Skeletal muscle cell (primary cell): ENCODE measurements around the gene SLC32A1.

Experiments
- DNase-seq: peaks from one replicate; pipeline ENCODE4 v3.0.0-alpha.2; 2010; ENCODE audit warnings: low read depth
- H3K4me3 ChIP-seq: 2 replicates; pipeline ENCODE4 v1.5.1; 2011; ENCODE audit warnings: low read depth, mild to moderate bottlenecking, control low read depth, low read length, moderate library complexity

SLC32A1 gene, protein sequence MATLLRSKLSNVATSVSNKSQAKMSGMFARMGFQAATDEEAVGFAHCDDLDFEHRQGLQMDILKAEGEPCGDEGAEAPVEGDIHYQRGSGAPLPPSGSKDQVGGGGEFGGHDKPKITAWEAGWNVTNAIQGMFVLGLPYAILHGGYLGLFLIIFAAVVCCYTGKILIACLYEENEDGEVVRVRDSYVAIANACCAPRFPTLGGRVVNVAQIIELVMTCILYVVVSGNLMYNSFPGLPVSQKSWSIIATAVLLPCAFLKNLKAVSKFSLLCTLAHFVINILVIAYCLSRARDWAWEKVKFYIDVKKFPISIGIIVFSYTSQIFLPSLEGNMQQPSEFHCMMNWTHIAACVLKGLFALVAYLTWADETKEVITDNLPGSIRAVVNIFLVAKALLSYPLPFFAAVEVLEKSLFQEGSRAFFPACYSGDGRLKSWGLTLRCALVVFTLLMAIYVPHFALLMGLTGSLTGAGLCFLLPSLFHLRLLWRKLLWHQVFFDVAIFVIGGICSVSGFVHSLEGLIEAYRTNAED

GRCh38 chr20:38723848-38724625 lies at the start of gene SLC32A1:
Gene SLC32A1, plus strand, starts transcription at chr20:38724486. Its CDS starts 239 bp downstream, at chr20:38724725.
- no peak for DNase-seq

GRCh38 chr20:38674765-38675133 lies 49.5 kb upstream of the SLC32A1 start:
- peak overlapping the region; percentile 31 for H3K4me3 ChIP-seq
- DNase-seq = no peak

More at GRCh38 chr20:38723848-38724625, at the start of gene SLC32A1:
- no peak within 1 kb of the TSS for H3K4me3 ChIP-seq

GRCh38 chr20:38676576-38676975 lies 47.7 kb upstream of the SLC32A1 start:
- no peak for DNase-seq
- no peak overlapping the region for H3K4me3 ChIP-seq

- no peak for DNase-seq
Measured at GRCh38 chr20:38680500-38681306, 43.6 kb upstream of the SLC32A1 start.

GRCh38 chr20:38685271-38685670 lies 39.0 kb upstream of the SLC32A1 start:
- DNase-seq = no peak
- no peak overlapping the region for H3K4me3 ChIP-seq

More at GRCh38 chr20:38680500-38681306, 43.6 kb upstream of the SLC32A1 start:
- H3K4me3 ChIP-seq = no peak overlapping the region

GRCh38 chr20:38685853-38686473 lies 38.3 kb upstream of the SLC32A1 start:
- DNase-seq = no peak
- H3K4me3 ChIP-seq = no peak overlapping the region

DNA sequence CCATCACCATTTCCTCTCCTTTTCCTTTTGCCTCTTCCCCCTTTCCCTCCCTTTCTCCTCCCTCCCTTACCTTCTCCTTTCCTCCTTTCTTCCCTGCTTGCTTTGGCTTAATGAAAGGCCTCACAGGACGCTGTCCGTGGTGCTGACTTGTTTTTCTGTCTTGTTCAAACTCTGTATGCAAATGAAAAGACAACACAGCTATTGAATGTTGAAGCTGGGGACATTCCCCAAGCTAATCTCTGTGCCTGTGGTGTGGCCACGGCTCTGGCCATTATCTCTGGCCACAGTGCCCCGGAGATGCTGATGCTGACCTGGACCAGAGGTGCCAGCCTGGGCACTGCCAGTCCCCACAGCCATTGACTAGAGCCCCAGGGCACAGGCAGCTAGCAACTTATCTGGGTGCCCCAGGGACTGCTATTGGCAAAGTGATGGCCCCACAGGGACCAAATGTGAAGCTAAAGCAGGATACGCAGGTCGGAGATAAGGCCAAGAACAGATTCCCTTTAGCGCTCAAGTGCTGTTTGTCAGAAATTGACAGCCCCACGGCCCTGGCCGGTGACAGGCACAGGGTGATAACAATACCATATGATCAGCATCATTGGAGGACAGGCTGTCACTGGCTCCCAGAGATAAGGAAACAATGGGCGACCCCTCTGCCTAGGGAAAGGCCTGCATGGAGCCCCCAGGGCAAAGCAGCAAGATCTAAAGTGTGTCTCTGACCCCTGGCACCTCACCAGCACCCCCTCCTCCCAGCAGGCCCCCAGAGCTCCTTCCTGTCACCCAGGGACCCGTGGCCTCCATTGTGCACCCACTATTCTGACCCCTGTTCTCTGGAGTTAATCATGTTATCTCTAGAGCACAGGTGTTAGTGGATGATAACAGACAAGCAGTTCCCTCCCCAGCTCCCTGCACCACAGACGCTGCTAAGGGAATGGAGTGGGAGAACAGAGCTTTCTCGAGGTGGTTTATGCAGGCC lies 31.6 kb upstream of the SLC32A1 start:
- no peak for DNase-seq
- no peak overlapping the region for H3K4me3 ChIP-seq

GRCh38 chr20:38697306-38697705 lies 27.0 kb upstream of the SLC32A1 start:
- no peak overlapping the region for H3K4me3 ChIP-seq
- DNase-seq = no peak

DNA sequence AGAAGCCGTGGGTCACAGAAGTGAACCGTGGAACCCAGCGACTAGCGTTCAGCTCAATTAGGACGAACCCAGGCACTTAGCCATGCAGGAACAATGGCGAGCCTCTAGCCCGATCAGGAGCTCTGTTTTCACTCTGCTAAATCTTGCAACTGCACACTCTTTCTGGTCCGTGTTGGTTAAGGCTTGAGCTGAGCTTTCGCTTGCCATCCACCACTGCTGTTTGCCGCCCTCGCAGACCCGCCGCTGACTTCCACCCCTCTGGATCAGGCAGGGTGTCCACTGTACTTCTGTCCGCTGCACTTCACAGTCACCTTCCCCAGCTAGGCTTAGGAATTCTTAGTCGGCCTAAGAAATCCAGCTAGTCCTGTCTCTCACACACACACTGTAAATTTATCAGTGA lies 25.7 kb upstream of the SLC32A1 start:
- no peak for DNase-seq
- H3K4me3 ChIP-seq = no peak overlapping the region

DNA sequence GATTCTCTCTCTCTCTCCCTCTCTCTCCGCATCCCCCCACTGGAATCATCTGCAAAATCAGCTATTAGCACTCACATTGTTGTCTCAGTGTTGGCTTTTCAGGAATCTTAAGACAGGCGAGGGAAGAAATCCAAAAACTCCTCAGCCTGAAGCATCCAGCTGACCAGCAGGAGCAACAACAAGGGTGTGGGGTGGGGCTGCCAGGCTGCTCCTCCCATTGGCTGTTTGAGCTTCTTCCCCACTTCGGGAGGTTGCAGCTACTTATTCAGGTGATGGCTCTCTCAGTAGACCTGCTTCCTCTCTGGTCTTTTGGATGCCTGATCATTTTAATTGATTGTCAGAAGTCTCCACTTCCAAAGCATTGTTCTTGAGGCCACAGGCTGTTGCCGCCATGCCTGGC lies 24.1 kb upstream of the SLC32A1 start:
- no peak overlapping the region for H3K4me3 ChIP-seq
- DNase-seq = no peak

DNA sequence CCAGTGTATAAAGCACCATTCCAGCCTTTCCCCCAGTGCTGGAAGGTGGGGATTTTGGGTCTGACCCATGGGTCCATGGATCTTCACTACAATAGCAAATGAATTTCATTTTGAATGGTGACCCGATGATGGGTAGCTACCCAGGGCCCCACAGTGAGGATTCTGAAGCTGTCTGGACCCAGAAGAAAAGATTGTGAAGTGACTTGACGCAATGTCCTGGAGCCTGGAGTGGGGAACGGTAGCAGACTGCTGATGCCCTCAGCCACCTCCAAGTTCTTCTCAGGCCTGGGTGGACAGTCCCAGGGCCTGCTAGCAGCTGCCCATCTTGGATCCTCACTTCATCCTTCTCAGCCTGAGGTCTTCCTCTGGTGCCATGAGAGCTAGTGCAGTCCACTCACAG lies 23.4 kb upstream of the SLC32A1 start:
- H3K4me3 ChIP-seq = no peak overlapping the region
- DNase-seq = no peak

DNA sequence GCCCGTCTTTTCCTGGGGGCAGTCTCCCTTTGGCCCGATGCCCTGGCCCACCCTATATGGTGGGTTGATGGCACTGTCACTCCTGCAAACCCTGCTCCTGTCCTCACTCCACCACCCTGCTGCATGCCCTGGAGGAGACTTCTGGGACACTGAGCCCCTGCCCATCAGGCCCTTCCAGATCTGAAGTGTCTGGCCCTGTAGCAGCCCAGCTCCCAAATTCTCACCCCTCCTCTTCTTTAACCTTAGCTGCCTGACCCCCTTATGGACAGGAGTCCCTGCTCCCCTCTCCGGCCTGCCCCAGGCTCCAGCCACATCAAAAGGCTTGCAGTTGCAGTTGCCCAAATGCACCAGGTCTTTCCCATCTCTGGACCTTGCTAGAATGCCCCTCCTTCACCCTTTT lies 20.8 kb upstream of the SLC32A1 start:
- DNase-seq = no peak
- no peak overlapping the region for H3K4me3 ChIP-seq

DNA sequence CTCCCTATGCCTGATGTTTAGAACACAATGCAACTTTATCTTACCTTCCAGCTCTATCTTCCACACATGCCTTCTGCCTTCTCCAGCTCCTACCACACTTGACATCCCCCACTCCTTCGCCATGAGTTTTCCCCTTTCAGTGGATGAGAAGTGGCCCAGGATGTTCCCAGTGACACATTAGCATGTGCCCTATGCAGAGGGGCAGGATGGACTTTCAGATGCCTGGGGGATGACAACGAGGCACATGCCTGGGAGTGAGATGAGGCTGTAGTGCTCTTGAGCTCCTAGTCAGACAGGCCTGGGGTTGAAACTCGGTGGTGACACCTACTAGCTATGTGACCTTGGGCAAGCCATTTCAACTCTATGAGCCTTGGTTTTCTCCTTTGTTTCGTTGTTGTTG lies 20.1 kb upstream of the SLC32A1 start:
- no peak for DNase-seq

DNA sequence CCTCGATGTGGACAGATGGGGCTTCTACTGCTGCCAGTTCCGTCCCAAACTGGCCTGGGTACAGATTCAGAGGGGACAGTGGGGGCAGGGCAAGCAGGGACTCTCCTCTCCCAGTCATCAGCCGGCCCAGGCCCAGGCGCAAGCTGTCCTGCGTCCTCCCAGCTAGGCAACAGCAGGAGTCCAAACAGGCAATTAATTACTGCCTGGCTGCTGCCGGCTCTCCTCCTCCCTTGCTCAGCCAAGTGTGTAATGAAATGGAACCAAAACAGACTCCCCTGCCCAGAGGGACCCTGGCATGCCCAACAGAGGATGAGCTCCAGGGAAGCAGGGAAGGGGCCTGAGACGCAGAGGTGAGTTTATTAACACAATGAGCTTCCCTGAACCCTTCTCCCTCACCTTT lies 17.8 kb upstream of the SLC32A1 start:
- DNase-seq = no peak
- no peak overlapping the region for H3K4me3 ChIP-seq

More for the DNA sequence above, 20.1 kb upstream of the SLC32A1 start:
- no peak overlapping the region for H3K4me3 ChIP-seq

DNA sequence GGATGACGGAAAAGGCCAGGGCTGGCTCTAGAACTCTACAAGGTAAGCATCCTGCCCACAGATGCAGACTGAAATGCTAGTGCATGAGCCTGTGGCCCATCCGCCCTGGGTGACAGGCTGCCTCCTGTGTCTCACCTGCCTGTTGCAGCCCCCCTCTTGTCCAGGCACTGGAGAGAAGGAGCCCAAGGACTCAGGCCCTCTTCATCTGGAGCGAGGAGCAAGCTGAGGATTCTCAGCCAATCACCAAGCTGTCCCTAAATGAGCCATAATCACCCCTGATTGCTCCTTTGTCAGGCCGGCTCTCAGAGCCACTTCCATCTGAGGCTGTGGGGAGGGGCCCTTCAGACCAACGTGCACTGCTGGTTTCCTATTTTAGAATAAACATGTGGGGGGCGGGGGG lies 10.0 kb upstream of the SLC32A1 start:
- no peak overlapping the region for H3K4me3 ChIP-seq
- no peak for DNase-seq

DNA sequence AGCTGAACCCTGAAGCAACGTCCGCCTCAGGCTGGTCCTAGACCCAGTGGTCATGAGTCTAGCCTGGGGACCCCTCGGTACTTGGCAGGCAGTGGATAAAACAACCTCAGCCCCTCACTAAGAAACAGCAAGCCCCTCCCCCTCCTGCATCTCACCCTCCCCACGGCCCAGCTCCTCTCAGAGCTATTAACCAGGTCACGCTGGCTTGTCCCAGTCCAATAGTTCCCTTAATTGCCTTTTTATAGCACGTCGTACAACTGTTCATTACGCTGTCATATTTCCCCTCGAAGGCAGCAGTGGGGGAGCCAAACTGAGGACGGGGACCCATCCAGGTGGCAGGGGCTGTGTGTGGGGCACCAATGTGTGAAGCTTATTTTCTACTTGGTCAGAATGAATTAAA lies 8.6 kb upstream of the SLC32A1 start:
- DNase-seq = no peak
- H3K4me3 ChIP-seq = no peak overlapping the region

DNA sequence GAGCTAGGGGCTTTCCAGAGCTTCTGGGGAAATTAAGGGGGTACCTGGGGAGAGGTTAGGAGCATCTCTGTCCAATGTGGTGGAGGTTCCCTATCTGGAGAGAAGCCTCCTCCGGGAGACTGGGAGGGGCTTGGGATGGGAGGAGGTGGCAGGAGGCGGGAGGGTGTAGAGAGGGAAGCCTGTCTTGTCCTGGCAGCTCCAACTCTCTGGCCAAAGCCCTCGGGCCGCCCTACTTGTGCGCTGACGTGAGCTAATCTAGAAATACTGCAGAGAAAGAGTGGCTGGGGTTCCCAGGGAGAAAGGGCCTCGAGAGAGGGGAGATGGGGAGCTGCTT lies 1.6 kb upstream of the SLC32A1 start:
- no peak for DNase-seq
- H3K4me3 ChIP-seq = no peak overlapping the region
